A549 (cell line): ENCODE results near the gene PLXNB2. TPM values are rescaled to one million over a fixed set of nuclear protein-coding genes. Genes with fewer than 3 reads are reported as not detected.

ENCODE experiments used
- ATAC-seq, 2 experiments: fragments of 200-7000 bp in 1 of 2; fragments of >200 bp in 1 of 2; cut with Nextera tagmentation in 1 of 2; cut with Tn5 transposase in 1 of 2; 3 replicates each; pipeline versions ENCODE4 v1.8.0 to v1.9.1; 2018 to 2020; ENCODE audit warnings: mild to moderate bottlenecking in 1 of 2, moderate library complexity in 1 of 2
- CTCF ChIA-PET: fragments of 300-600 bp; sonication (Branson Sonifier 250); formaldehyde crosslinking; extraction: SDS; loops from one replicate; lab custom pipeline; 2021; ENCODE audit warnings: antibody characterized with exemption, inconsistent platforms; lab: Yijun Ruan, JAX
- POLR2A ChIA-PET: fragments of 350-600 bp; formaldehyde crosslinking; extraction: SDS; loops from one replicate; lab custom pipeline; 2021; ENCODE audit warnings: antibody characterized with exemption, inconsistent platforms; lab: Yijun Ruan, JAX
- DNase-seq, 2 experiments: peaks; one replicate each; pipeline versions ENCODE4 v3.0.0 to v3.0.0-alpha.2; 2011 to 2016; ENCODE audit warnings: low read depth in 1 of 2, low spot score in 1 of 2
- FAIRE-seq: peaks from 2 replicates; lab custom pipeline; 2011; peaks lifted over from hg19 to GRCh38; lab: Jason Lieb, UNC
- H3K27ac ChIP-seq, 2 experiments: fragments of >200 bp; sonication (Bioruptor Twin); formaldehyde crosslinking; 3 replicates each; pipeline ENCODE4 v1.5.1; 2016 to 2017
- H3K4me1 ChIP-seq: fragments of >200 bp; sonication (Bioruptor Twin); formaldehyde crosslinking; 3 replicates; pipeline ENCODE4 v1.6.1; 2016
- H3K4me2 ChIP-seq: fragments of >200 bp; sonication (Bioruptor Twin); formaldehyde crosslinking; 3 replicates; pipeline ENCODE4 v1.6.1; 2016
- H3K4me3 ChIP-seq: fragments of >200 bp; sonication (Bioruptor Twin); formaldehyde crosslinking; 3 replicates; pipeline ENCODE4 v1.5.1; 2016
- H3K9me3 ChIP-seq: fragments of >200 bp; sonication (Bioruptor Twin); formaldehyde crosslinking; 3 replicates; pipeline ENCODE4 v1.6.1; 2016
- CBX2 ChIP-seq: fragments of 200-600 bp; sonication (generic); IDR thresholded peaks from 2 replicates; pipeline ENCODE4 v1.6.1; 2016; ENCODE audit warnings: low read depth, mild to moderate bottlenecking, borderline replicate concordance
- CHD2 ChIP-seq: fragments of 150-350 bp; IDR thresholded peaks from 2 replicates; pipeline ENCODE4 v1.6.1; 2014; ENCODE audit warnings: low read length; ENCODE audit not compliant: partially characterized antibody
- E2F6 ChIP-seq: IDR thresholded peaks from 2 replicates; pipeline ENCODE4 v1.6.1; 2012; ENCODE audit warnings: low read depth, borderline replicate concordance
- EHF ChIP-seq: fragments of 250-450 bp; sonication (Bioruptor Pico); IDR thresholded peaks from 2 replicates; pipeline ENCODE4 v1.5.0; 2020; ENCODE audit warnings: mild to moderate bottlenecking
- EHMT2 ChIP-seq: fragments of 200-600 bp; sonication (generic); IDR thresholded peaks from 2 replicates; pipeline ENCODE4 v1.6.1; 2016; ENCODE audit warnings: antibody characterized with exemption, low read depth, mild to moderate bottlenecking, moderate library complexity
- FOSL2 ChIP-seq, 2 experiments: fragments of 450-650 bp in 1 of 2; fragments of >200 bp in 1 of 2; sonication (Bioruptor Twin) in 1 of 2; formaldehyde crosslinking; IDR thresholded peaks; 2 replicates each; pipeline versions ENCODE4 v1.5.0 to v1.6.1; 2016 to 2020; ENCODE audit warnings: mild to moderate bottlenecking in 1 of 2, moderate library complexity in 1 of 2
- HDAC2 ChIP-seq: fragments of 200-600 bp; sonication (generic); IDR thresholded peaks from 2 replicates; pipeline ENCODE4 v1.6.1; 2016
- HEYL ChIP-seq: fragments of 250-450 bp; sonication (Bioruptor Pico); IDR thresholded peaks from 2 replicates; pipeline ENCODE4 v1.8.0; 2021; ENCODE audit warnings: mild to moderate bottlenecking, moderate library complexity
- JUN ChIP-seq, 2 experiments: fragments of >200 bp; sonication (Bioruptor Twin); formaldehyde crosslinking; IDR thresholded peaks; 2 replicates in 1 of 2; 3 replicates in 1 of 2; pipeline ENCODE4 v1.6.1; 2016 to 2017
- KDM5A ChIP-seq: fragments of 200-600 bp; sonication (generic); IDR thresholded peaks from 2 replicates; pipeline ENCODE4 v1.6.1; 2016; ENCODE audit warnings: antibody characterized with exemption, mild to moderate bottlenecking
- MAX ChIP-seq: IDR thresholded peaks from 2 replicates; pipeline ENCODE4 v1.6.1; 2012
- PHF8 ChIP-seq: fragments of 200-600 bp; sonication (generic); IDR thresholded peaks from 2 replicates; pipeline ENCODE4 v1.6.1; 2016; ENCODE audit warnings: low read depth, mild to moderate bottlenecking, antibody characterized with exemption, moderate library complexity, borderline replicate concordance
- POLR2A ChIP-seq: IDR thresholded peaks from 2 replicates; pipeline ENCODE4 v1.6.1; 2012; ENCODE audit warnings: mild to moderate bottlenecking, low read length
- RAD21 ChIP-seq, 2 experiments: fragments of >200 bp in 1 of 2; sonication (Bioruptor Twin) in 1 of 2; formaldehyde crosslinking in 1 of 2; IDR thresholded peaks in 1 of 2; conservative IDR thresholded peaks in 1 of 2; 2 replicates in 1 of 2; 3 replicates in 1 of 2; pipeline ENCODE4 v1.6.1; 2012 to 2018; ENCODE audit warnings: inconsistent platforms in 1 of 2
- RCOR1 ChIP-seq: fragments of 150-350 bp; IDR thresholded peaks from 2 replicates; pipeline ENCODE4 v1.6.1; 2014; ENCODE audit warnings: antibody characterized with exemption, low read length, low read depth
- RNF2 ChIP-seq: fragments of 200-600 bp; sonication (generic); IDR thresholded peaks from 2 replicates; pipeline ENCODE4 v1.6.1; 2016; ENCODE audit warnings: low read depth, mild to moderate bottlenecking, antibody characterized with exemption, moderate library complexity, borderline replicate concordance
- TP53 ChIP-seq: fragments of 250-450 bp; sonication (Bioruptor Pico); IDR thresholded peaks from 2 replicates; pipeline ENCODE4 v1.5.0; 2021; ENCODE audit warnings: mild to moderate bottlenecking, moderate library complexity
- ZC3H11A ChIP-seq: fragments of 450-650 bp; IDR thresholded peaks from 2 replicates; pipeline ENCODE4 v1.6.1; 2014; ENCODE audit warnings: antibody characterized with exemption, mild to moderate bottlenecking
- ZFP36 ChIP-seq: fragments of 450-650 bp; IDR thresholded peaks from 2 replicates; pipeline ENCODE4 v1.6.1; 2014; ENCODE audit warnings: borderline replicate concordance; ENCODE audit not compliant: partially characterized antibody
- ZSCAN20 ChIP-seq: fragments of 250-450 bp; sonication (Bioruptor Pico); IDR thresholded peaks from 2 replicates; pipeline ENCODE4 v1.8.0; 2022; ENCODE audit warnings: mild to moderate bottlenecking, moderate library complexity
- WGBS: methylation state at CpG from one replicate; pipeline ENCODE4 v1.1.6; 2017; ENCODE audit errors: missing lambda C conversion rate; 5-methylcytosine and 5-hydroxymethylcytosine counted together
- polyA plus RNA-seq, 4 experiments: library from polyadenylated mRNA; depleted of rRNA in 3 of 4; stranded (reverse); fragments of >200 nt; fragmentation: RNase III in 1 of 4; extraction: RNeasy Plus Mini Kit Qiagen cat#74134 plus additional on column Dnase treatment in 1 of 4; gene quantifications; 2 replicates in 3 of 4; 3 replicates in 1 of 4; pipeline ENCODE4 v1.2.3, GENCODE V29; 2011 to 2017

The PLXNB2 gene
- polyA plus RNA-seq, 2 of the 4 experiments (the other 2 are of a cell fraction), result 24.6 to 64.4 TPM

- FAIRE-seq (no peak), DNase-seq (no peak), ATAC-seq (peak; percentile 10 to 17; a peak in 3 of 6 replicates)
- 63% methylated on average over 5 of the region's 61 CpGs for WGBS
- ChIA-PET POLR2A (no interaction called here), CTCF (interaction anchor here (0.6 to 2.3 kb wide), 7 partner anchors 10 to 98 kb away, joined by 3 to 18 read pairs (median 7); partner anchors contain the start of gene HDAC10)
- Histone ChIP-seq H3K4me2 (peak within 1 kb of the TSS; percentile 90), H3K4me3 (peak within 1 kb of the TSS; percentile 90), H3K27ac (peak within 1 kb of the TSS; percentile 98 to 99), H3K9me3 (no peaks in the 10 kb centered on the region), H3K4me1 (peaks cover 23% of the 10 kb centered on the region)
- no peak for TF ChIP-seq HDAC2
- TF ChIP-seq FOSL2 (IDR thresholded peaks at IDR 0.05), result no peak
- TF ChIP-seq FOSL2 (CRISPR knock-in tag; IDR thresholded peaks at IDR 0.05), result no peak
- no peak for TF ChIP-seq EHF (CRISPR knock-in tag)
- no peak for TF ChIP-seq CHD2
- no peak for TF ChIP-seq EHMT2
- no peak for TF ChIP-seq RAD21 (conservative IDR thresholded peaks at IDR 0.05 in 1 of 2, IDR thresholded peaks at IDR 0.05 in 1 of 2)
- TF ChIP-seq PHF8, result no peak
- TF ChIP-seq ZC3H11A, result no peak
These were observed 45.6 kb downstream of the PLXNB2 start, which contains the start of gene MAPK12 for GRCh38 chr22:50261615-50262459. TSS of gene MAPK12 (minus strand) at chr22:50261683. CDS start at chr22:50261509, 174 bp downstream.

- peak in 1 of 2 experiments; percentile 72 for DNase-seq
These were observed 46.4 kb downstream of the PLXNB2 start for GRCh38 chr22:50260801-50261614.

GRCh38 chr22:50260434-50260800 is 47.0 kb downstream of the PLXNB2 start:
- TF ChIP-seq TP53 (CRISPR knock-in tag), result no peak
- POLR2A ChIA-PET, result interaction anchor here (0.5 to 0.7 kb wide), 2 partner anchors 9 to 70 kb away, joined by 3 to 4 read pairs; partner anchors contain the start of gene HDAC10
- ATAC-seq, result peak; percentile 2 to 54; a peak in 3 of 6 replicates

More at GRCh38 chr22:50260801-50261614, 46.4 kb downstream of the PLXNB2 start:
- no CpG with 5 or more reads among the region's 92 CpGs for WGBS
- POLR2A ChIA-PET, result interaction anchor here (0.5 to 0.7 kb wide), 2 partner anchors 10 to 70 kb away, joined by 3 to 4 read pairs; partner anchors contain the start of gene HDAC10
- H3K9me3 ChIP-seq, result no peaks in the 10 kb centered on the region
- no peak for FAIRE-seq
- CTCF ChIA-PET, result interaction anchor here (0.9 to 1.6 kb wide), 3 partner anchors 9 to 13 kb away, joined by 4 to 11 read pairs (median 5); partner anchors contain the start of gene HDAC10
- H3K4me3 ChIP-seq, result peak overlapping the region; percentile 90
- peak; percentile 40 to 68 for ATAC-seq
- TF ChIP-seq ZFP36 (no peak), CBX2 (no peak), RCOR1 (no peak), MAX (peak; percentile 53), HEYL (CRISPR knock-in tag) (no peak), RNF2 (no peak), POLR2A (peak; percentile 45), PHF8 (no peak), KDM5A (no peak), E2F6 (peak; percentile 41; the same call in 1 of the 2 replicates), EHMT2 (no peak), ZSCAN20 (CRISPR knock-in tag) (no peak), JUN (IDR thresholded peaks at IDR 0.05) (0 out of 5 replicates have a peak, but pooled peaks of 1 of the 2 experiments have one; percentile 22)
- TF ChIP-seq, all 56 proteins: peak for 4
- H3K4me1 ChIP-seq, result peaks cover 23% of the 10 kb centered on the region
- peak overlapping the region; percentile 90 for H3K4me2 ChIP-seq
- H3K27ac ChIP-seq, result peak overlapping the region; percentile 98 to 99

More at GRCh38 chr22:50260434-50260800, 47.0 kb downstream of the PLXNB2 start:
- WGBS, result 0% methylated on average over 3 of the region's 11 CpGs
- Histone ChIP-seq H3K4me2 (peak overlapping the region; percentile 90), H3K4me1 (peaks cover 23% of the 10 kb centered on the region), H3K9me3 (no peaks in the 10 kb centered on the region), H3K27ac (peak overlapping the region; percentile 98 to 99), H3K4me3 (peak overlapping the region; percentile 90)
- DNase-seq (no peak), FAIRE-seq (no peak)
- CTCF ChIA-PET, result interaction anchor here (0.9 to 1.6 kb wide), 3 partner anchors 9 to 13 kb away, joined by 4 to 11 read pairs (median 5); partner anchors contain the start of gene HDAC10
